Natural killer cell treated with Interleukin-12 subunit alpha and Interleukin-12 subunit beta and Interleukin-15 and Interleukin-18, amount 100 ng/mL, for 72 hours (primary cell): Measurements from ENCODE around the gene PRRC1. TPM values are rescaled to one million over a fixed set of nuclear protein-coding genes. Genes with fewer than 3 reads are reported as not detected.
"Not testable (repeated sequence)": the region's sequence is repeated elsewhere in the genome, so short reads cannot be mapped to it uniquely, and the experiment has no call there.

Experiments
- ATAC-seq, 2 donors: fragments of 150-1000 bp; cut with Tn5 transposase in 1 of 2; sonication (Bioruptor Pico), chemical (Tn5 transposase) in 1 of 2; 2 replicates each; pipeline ENCODE4 v1.10.0; 2021
- DNase-seq: peaks from one replicate; pipeline ENCODE4 v3.0.0; 2022; ENCODE audit warnings: low spot score
- H3K27ac Mint-ChIP-seq, 2 donors: 1 replicate in 1 of 2; 2 replicates in 1 of 2; pipeline ENCODE4 v1.8.0; 2022; ENCODE audit warnings: mixed read lengths in 2 of 2, mild to moderate bottlenecking in 1 of 2, moderate library complexity in 1 of 2
- H3K27me3 Mint-ChIP-seq, 2 donors: 1 replicate in 1 of 2; 2 replicates in 1 of 2; pipeline ENCODE4 v1.8.0; 2022; ENCODE audit warnings: mixed read lengths in 2 of 2
- H3K36me3 Mint-ChIP-seq: one replicate; pipeline ENCODE4 v1.8.0; 2022; ENCODE audit warnings: mixed read lengths
- H3K4me1 Mint-ChIP-seq, 2 donors: 1 replicate in 1 of 2; 2 replicates in 1 of 2; pipeline ENCODE4 v1.8.0; 2022; ENCODE audit warnings: low read depth in 2 of 2, mixed read lengths in 2 of 2, mild to moderate bottlenecking in 1 of 2
- H3K4me3 Mint-ChIP-seq: one replicate; pipeline ENCODE4 v1.8.0; 2022; ENCODE audit warnings: mixed read lengths
- H3K9me3 Mint-ChIP-seq: 2 replicates; pipeline ENCODE4 v1.8.0; 2022; ENCODE audit warnings: mixed read lengths
- total RNA-seq, 2 donors: library from RNA; stranded (reverse); gene quantifications; one replicate each; pipeline ENCODE4 v1.2.3, GENCODE V29; 2022

The PRRC1 gene
- total RNA-seq, 2 donors from 2014 or later = 43.5 to 53.8 TPM

DNA sequence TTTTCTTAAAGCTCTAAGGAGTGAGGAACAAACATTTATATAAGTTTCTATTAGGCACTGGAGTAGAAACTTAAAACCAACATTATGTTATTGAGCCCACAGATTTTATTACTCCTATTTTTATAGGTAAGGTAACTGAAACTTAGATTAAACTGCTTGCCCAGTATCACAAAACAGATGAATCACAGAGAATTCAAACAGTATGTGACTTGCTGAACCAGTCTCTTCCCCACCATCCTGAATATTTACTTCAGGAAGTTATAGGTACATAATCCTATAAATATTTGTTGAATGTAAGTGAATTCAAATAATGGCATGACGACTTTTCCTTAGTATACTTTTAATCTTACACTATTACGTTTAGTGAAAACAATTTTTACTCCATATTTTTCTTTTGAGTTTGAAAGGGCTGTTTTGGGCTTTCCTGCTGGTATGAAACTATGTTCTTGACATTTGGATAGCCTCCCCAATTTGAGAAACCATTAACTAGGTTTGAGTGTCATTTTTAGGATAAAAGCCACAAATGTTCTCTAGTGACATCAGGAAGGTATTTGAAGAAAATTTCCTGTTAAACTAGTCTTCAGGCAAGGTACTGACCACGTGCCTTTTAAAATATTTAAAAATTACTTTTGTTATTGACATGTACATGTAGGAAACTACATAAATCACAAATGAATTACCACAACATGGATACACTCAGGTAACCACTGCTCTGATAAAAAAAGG, 39.3 kb downstream of the PRRC1 start:
- H3K27me3 Mint-ChIP-seq = no peaks in the 10 kb centered on the region
- no peaks in the 10 kb centered on the region for H3K4me1 Mint-ChIP-seq
- no peak overlapping the region for H3K27ac Mint-ChIP-seq

DNA sequence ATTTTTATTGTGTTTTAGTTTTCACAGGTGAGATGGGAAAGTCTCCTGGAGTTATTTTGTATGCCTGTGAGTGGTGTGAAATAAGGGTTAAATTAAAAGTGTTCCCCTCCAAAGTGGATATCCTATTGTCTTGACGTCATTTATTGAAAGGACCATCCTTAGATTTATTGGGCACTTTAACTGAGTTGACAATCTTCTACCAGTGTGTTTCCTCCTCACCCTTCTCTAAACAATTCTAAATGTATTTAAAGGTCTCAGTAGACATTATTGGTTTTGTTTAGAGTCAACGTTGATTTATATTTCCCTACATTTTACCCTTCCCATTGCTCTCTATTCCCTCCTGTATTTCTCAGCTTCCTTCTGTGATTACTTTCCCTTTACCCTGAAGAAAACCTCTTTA, 40.8 kb downstream of the PRRC1 start:
- ATAC-seq = no peak
- no peak overlapping the region for H3K27ac Mint-ChIP-seq
- H3K27me3 Mint-ChIP-seq = no peaks in the 10 kb centered on the region

More for the DNA sequence above, 39.3 kb downstream of the PRRC1 start:
- ATAC-seq (no peak), DNase-seq (no peak)
- H3K9me3 Mint-ChIP-seq = no peaks in the 10 kb centered on the region
- H3K36me3 Mint-ChIP-seq = peaks cover 9% of the 10 kb centered on the region
- H3K4me3 Mint-ChIP-seq = no peak overlapping the region

DNA sequence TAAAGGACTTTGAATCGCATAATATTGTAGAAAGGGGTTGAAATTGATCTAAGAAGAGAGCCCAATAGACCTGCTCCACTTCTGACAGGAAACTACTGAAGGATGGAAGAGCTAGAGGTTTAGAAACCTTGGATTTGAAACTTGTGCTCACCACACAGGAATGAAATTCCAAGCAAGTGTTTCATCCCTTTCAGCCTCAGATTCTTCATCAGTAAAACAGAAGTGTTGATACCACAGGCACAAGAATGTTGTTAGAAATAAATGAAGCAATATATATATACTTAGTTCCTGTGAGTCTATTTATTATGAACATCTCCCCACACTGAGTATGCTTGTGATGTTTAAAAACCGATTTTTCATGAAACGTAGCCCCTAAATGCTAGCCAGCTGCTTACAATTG, 43.8 kb downstream of the PRRC1 start:
- Mint-ChIP-seq H3K4me1 (peaks cover 0 to 10% of the 10 kb centered on the region in 2 donors), H3K27me3 (no peaks in the 10 kb centered on the region), H3K36me3 (no peaks in the 10 kb centered on the region), H3K4me3 (no peak overlapping the region), H3K27ac (no peak overlapping the region), H3K9me3 (no peaks in the 10 kb centered on the region)
- DNase-seq (no peak), ATAC-seq (no peak)

More for the DNA sequence above, 40.8 kb downstream of the PRRC1 start:
- Mint-ChIP-seq H3K4me3 (no peak overlapping the region), H3K4me1 (no peaks in the 10 kb centered on the region), H3K36me3 (peaks cover 5% of the 10 kb centered on the region), H3K9me3 (no peaks in the 10 kb centered on the region)
- no peak for DNase-seq

DNA sequence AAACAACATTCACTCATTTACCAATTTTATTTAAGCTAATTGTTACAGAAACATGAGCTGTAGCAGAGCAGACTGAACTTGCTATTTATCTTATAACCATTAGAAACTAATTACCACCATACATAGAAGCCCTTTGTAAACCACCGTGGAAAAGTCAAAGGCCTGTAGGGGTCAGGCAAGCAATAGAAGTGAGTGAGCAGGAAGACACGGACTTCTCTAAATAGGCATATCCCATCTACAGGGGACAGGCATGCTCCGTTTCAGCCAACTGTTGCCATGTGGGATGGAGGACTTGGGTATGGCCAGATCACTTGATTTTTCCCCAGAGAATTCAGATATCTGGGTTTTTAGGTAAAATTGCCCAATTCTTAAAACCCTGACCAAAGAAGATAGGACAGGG, 44.8 kb downstream of the PRRC1 start:
- DNase-seq = no peak
- H3K27ac Mint-ChIP-seq = no peak overlapping the region
- H3K9me3 Mint-ChIP-seq = no peaks in the 10 kb centered on the region
- no peak overlapping the region for H3K4me3 Mint-ChIP-seq
- H3K36me3 Mint-ChIP-seq = no peaks in the 10 kb centered on the region
- H3K27me3 Mint-ChIP-seq = peaks cover 0 to 2% of the 10 kb centered on the region in 2 donors
- no peak for ATAC-seq
- H3K4me1 Mint-ChIP-seq = peaks cover 2 to 18% of the 10 kb centered on the region in 2 donors

DNA sequence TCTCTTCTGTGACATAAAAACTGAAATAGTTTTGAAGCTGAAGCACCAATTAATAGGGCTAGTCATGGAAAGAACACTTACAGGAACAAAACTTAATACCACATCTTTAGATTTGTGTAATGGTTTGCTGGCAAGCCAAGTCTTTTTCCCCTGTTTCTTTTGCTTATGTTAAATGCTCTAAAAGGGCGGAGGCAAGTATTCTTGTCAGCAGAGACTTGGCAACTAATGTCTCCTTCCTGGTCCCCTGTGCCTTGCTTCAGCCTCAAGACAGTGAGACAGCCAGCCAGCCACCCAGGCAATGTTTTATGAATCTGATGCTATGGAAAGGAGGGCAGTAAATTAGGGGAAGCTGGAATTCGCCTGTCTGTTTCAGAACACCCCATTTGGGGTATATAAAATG, 45.7 kb downstream of the PRRC1 start:
- DNase-seq = no peak
- no peak overlapping the region for H3K27ac Mint-ChIP-seq
- peaks cover 4 to 6% of the 10 kb centered on the region in 2 donors for H3K27me3 Mint-ChIP-seq
- no peak overlapping the region for H3K4me3 Mint-ChIP-seq
- peaks cover 3% of the 10 kb centered on the region for H3K36me3 Mint-ChIP-seq
- peaks cover 7 to 26% of the 10 kb centered on the region in 2 donors for H3K4me1 Mint-ChIP-seq
- ATAC-seq = no peak
- H3K9me3 Mint-ChIP-seq = no peaks in the 10 kb centered on the region

DNA sequence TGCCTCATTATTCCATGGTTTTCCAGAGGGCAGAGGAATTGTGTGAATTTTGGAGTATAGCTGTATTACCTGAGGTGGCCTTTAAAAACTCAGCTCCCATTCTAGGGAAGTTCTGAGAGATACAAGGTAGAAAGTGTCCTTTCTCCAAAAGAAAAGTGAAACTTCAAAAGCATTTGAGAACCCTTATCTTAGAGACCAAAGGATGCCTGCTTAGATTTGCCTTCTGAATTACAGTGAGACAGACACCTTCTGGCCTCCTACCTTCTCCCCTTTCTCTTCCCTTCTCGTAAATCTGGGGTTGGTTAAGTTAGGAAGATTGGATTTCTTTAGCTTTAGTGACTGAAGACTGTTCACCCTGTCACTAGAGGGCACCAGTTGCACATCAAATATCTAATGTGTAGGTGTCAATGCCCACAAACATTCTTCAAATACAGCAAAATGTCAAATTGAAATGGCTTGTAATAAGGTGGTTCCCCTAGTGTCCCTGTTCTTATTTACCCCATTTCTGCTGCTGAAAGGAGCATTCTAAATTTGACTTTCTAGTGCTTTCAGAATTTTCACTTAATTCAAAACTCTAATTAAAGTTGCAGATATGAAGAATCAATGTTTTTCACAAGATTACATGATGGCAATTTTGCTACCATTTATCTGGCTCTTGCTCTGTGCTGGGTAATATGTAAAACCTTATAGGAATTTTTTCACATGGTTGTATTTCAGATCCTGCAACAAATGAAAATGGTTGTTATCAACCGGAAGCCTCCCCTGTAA, 46.7 kb downstream of the PRRC1 start:
- ATAC-seq = peak; percentile 62 to 76

DNA sequence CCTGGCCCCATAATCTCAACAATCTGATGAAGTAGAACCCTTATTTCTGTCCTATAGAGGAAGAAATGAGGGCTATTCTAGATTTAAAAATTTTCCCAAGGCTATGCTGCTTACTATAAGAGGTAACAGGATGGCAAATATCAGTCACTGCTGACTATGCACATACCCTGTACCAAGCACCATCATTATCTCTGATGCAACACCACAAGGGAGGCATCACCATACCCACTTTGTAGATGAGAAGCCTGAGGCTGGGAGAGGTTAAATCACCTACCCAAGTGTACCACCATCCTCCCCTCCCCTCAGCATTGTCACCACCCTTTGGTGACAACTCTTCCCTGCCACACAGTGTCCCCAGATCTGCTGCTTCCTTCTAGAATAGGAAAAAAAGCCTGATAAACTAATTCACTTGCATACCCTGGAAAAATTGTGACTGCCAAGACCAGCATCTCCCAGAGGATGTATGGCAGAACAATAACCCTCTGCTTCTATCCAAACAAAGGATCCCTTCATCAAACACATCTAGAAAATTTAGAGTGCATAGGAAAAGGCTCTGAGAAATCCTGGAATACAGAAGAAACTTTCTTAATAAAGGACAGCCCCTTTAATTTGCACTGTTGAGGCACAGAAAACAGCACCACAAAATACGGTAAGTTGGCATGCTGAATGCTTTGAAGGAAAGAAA, 48.3 kb downstream of the PRRC1 start:
- Mint-ChIP-seq H3K27me3 (peaks cover 7 to 9% of the 10 kb centered on the region in 2 donors), H3K4me3 (no peak overlapping the region), H3K9me3 (no peaks in the 10 kb centered on the region), H3K4me1 (peaks cover 8 to 31% of the 10 kb centered on the region in 2 donors), H3K36me3 (peaks cover 8% of the 10 kb centered on the region), H3K27ac (no peak overlapping the region)
- ATAC-seq (peak in 1 of 2 donors; percentile 53), DNase-seq (no peak)

More for the DNA sequence above, 46.7 kb downstream of the PRRC1 start:
- peak; percentile 63 for DNase-seq
- peaks cover 8% of the 10 kb centered on the region for H3K36me3 Mint-ChIP-seq
- H3K4me3 Mint-ChIP-seq = no peak overlapping the region
- no peaks in the 10 kb centered on the region for H3K9me3 Mint-ChIP-seq
- peaks cover 8 to 31% of the 10 kb centered on the region in 2 donors for H3K4me1 Mint-ChIP-seq
- peaks cover 7 to 9% of the 10 kb centered on the region in 2 donors for H3K27me3 Mint-ChIP-seq
- no peak overlapping the region for H3K27ac Mint-ChIP-seq

DNA sequence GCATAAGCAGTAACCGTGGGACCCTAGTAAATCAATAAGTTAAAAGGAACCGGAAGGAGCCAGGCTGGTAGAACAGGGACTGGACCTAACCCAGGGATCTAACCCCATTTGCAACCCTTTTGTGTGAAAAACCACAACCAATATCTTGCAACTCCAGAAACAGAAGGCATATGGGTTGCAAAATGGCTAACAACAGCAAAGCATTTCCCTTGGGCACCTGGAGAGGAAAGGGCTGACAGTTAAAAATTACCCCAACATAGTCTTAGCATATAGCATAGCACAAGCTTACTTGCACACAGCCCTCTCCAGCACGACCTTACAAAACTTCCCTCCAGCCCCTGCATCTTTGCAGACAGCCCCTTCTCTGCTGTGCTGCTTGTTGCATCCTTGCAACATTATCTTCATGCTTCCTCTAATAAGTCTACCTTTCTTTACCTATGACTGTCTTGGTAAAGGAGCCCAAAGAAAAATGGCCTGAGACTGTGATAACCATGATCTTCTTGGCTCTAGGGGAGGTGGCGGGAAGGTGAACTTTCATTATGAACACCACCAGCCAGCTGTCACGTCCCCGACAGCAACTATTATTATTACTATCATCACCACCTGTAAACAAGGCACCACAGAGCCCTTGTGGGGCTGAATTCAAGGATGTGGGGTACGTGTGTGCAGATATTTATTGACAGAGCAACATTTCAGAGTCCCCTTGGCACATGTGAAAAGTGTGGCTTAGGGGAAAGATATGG, 49.8 kb downstream of the PRRC1 start:
- Mint-ChIP-seq H3K27ac (no peak overlapping the region), H3K4me3 (peak overlapping the region; percentile 42), H3K9me3 (no peaks in the 10 kb centered on the region), H3K4me1 (peaks cover 8 to 31% of the 10 kb centered on the region in 2 donors), H3K36me3 (peaks cover 8% of the 10 kb centered on the region), H3K27me3 (peaks cover 7 to 9% of the 10 kb centered on the region in 2 donors)
- no peak for DNase-seq
- peak; percentile 49 to 73 for ATAC-seq

DNA sequence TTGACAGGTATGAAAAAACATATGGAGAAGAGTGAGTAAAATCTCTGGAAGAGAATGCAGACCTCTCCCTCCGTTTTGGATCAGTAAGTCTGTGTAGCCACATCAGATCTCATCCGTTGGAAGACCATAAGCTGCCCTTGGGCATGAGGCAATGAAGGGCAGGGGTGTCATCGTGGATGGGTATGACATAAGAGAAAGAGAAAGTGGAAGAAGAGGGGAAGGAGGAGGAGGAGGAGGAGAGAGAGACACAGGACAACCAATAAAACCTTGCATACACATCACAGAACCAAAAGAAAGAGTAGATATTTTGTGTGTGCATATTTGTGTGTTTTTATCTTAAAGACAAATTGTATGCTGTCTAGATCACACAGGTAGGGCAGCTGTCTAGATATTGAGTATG, 50.7 kb downstream of the PRRC1 start:
- no peaks in the 10 kb centered on the region for H3K9me3 Mint-ChIP-seq
- no peak overlapping the region for H3K4me3 Mint-ChIP-seq
- DNase-seq (no peak), ATAC-seq (no peak)
- H3K4me1 Mint-ChIP-seq = peaks cover 10 to 31% of the 10 kb centered on the region in 2 donors
- peak overlapping the region in 1 of 2 donors; percentile 4 for H3K27ac Mint-ChIP-seq
- peaks cover 7 to 9% of the 10 kb centered on the region in 2 donors for H3K27me3 Mint-ChIP-seq
- peaks cover 10% of the 10 kb centered on the region for H3K36me3 Mint-ChIP-seq

DNA sequence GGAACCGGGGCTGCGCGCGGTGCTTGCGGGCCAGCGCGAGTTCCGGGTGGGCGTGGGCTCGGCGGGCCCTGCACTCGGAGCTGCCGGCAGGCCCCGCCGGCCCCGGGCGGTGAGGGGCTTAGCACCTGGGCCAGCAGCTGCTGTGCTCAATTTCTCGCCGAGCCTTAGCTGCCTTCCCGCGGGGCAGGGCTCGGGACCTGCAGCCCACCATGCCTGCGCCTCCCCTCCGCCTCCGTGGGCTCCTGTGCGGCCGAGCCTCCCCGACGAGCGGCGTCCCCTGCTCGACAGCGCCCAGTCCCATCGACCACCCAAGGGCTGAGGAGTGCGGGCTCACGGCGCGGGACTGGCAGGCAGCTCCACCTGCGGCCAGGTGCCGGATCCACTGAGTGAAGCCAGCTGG, 52.0 kb downstream of the PRRC1 start:
- Mint-ChIP-seq H3K36me3 (peaks cover 13% of the 10 kb centered on the region), H3K4me1 (peaks cover 12 to 27% of the 10 kb centered on the region in 2 donors)
- not testable (repeated sequence) for H3K27ac Mint-ChIP-seq, H3K4me3 Mint-ChIP-seq, H3K9me3 Mint-ChIP-seq, ATAC-seq, DNase-seq, H3K27me3 Mint-ChIP-seq

DNA sequence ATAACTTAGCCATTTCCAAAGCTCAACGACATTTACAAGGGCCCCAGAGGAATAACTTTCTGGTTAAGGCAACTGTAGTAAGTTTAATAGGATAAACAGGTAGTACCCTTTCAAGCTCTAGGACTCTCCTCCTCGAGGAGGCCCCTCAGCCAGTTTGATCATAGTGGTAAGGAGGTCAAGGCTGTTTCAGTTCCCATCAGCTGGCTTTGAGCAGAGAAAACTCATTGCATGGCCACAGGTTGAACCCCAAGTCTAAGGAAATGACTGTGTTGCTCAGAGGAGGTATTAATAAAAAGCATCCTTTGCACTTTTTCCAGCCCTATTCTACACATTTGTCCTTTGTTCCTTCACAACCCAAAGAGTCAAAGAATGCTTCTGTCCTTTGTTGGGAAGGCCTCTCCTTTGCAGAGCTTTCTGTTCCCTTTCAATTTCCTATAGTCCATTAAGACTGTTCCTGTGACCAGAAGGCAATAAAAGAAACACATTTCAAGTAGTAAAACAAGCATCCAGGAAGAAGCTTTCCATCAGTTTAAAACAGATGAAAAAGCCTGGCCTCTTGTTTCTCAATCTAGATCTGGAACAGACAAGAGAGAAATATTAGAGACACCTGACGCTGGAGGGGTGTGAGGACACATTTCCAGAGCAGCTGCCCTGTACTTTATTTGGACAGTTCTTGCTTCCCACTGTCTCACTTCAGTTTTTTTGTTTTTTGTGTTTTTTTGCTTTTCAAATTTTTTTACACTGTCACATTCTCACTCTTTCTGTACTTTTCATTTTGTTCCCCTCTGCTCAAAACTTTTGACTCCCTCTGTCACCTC, 54.1 kb downstream of the PRRC1 start:
- peak in 1 of 2 donors; percentile 57 for ATAC-seq
- peaks cover 9% of the 10 kb centered on the region for H3K9me3 Mint-ChIP-seq
- peaks cover 12 to 21% of the 10 kb centered on the region in 2 donors for H3K4me1 Mint-ChIP-seq
- H3K27me3 Mint-ChIP-seq = peaks cover 9% of the 10 kb centered on the region in 2 donors
- H3K36me3 Mint-ChIP-seq = peaks cover 23% of the 10 kb centered on the region
- no peak overlapping the region for H3K4me3 Mint-ChIP-seq
- H3K27ac Mint-ChIP-seq = no peak overlapping the region
- DNase-seq = no peak

DNA sequence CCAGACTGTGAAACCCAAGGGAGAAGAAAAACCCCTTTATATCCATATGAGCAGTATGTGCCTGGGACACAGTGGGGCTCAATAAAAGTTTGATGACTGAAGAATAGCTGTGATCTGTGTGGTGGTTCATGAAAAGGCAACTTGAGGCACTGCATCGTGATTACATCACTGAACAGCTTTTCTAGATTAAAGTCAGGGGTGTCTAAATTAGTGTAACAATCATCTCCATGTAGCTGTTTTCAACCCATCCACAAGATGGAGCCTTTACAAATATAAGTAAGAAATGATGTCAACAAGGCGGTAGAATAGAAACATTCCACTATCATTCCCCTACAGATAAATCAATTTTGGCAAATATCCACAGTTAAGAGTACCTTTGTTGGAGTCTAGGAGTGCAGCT, 55.5 kb downstream of the PRRC1 start:
- Mint-ChIP-seq H3K27me3 (peaks cover 6 to 8% of the 10 kb centered on the region in 2 donors), H3K36me3 (peaks cover 22% of the 10 kb centered on the region), H3K27ac (no peak overlapping the region), H3K4me3 (no peak overlapping the region), H3K9me3 (peaks cover 9% of the 10 kb centered on the region), H3K4me1 (peaks cover 7 to 16% of the 10 kb centered on the region in 2 donors)
- DNase-seq = no peak
- peak in 1 of 2 donors; percentile 70 for ATAC-seq
